ENCODE results near the gene CIC.

DNA sequence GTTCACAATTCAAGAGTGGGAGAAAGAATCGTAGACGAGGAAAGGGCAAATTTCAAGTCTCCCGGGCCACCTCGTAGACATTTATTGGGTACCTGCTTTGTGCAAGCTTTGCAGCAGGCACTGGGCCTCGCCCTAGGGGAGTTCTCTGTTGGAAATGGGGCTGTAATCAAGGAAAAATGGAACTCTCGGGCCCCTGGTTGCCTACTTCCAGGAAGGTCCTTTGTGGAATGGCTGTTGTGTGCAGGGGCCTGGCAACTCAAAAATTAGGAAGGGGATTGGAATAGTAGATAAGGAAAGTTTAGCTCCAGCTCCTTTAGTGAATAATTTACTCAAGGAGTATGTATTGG lies 48.3 kb upstream of the CIC start:
- TF ChIP-seq, protein P1, sequence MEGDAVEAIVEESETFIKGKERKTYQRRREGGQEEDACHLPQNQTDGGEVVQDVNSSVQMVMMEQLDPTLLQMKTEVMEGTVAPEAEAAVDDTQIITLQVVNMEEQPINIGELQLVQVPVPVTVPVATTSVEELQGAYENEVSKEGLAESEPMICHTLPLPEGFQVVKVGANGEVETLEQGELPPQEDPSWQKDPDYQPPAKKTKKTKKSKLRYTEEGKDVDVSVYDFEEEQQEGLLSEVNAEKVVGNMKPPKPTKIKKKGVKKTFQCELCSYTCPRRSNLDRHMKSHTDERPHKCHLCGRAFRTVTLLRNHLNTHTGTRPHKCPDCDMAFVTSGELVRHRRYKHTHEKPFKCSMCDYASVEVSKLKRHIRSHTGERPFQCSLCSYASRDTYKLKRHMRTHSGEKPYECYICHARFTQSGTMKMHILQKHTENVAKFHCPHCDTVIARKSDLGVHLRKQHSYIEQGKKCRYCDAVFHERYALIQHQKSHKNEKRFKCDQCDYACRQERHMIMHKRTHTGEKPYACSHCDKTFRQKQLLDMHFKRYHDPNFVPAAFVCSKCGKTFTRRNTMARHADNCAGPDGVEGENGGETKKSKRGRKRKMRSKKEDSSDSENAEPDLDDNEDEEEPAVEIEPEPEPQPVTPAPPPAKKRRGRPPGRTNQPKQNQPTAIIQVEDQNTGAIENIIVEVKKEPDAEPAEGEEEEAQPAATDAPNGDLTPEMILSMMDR (IDR thresholded peaks at IDR 0.05): no peak
- TF ChIP-seq POLR2AphosphoS5 (IDR thresholded peaks at IDR 0.05) (no peak), POLR2A (IDR thresholded peaks at IDR 0.05) (no peak)
